H1 (cell line): ENCODE data around the gene RIOK3. TPM values are rescaled to one million over a fixed set of nuclear protein-coding genes. Genes with fewer than 3 reads are reported as not detected.
"Not testable (repeated sequence)": the region's sequence is repeated elsewhere in the genome, so short reads cannot be mapped to it uniquely, and the experiment has no call there.

Experiments
- CTCF ChIA-PET: fragments of 300-600 bp; sonication (Branson Sonifier 250); formaldehyde crosslinking; loops from one replicate; lab custom pipeline; 2021; ENCODE audit not compliant: partially characterized antibody; lab: Charles Lee
- POLR2A ChIA-PET: fragments of 300-600 bp; sonication (Branson Sonifier 250); formaldehyde crosslinking; loops from one replicate; lab custom pipeline; 2021; ENCODE audit warnings: inconsistent platforms; ENCODE audit not compliant: partially characterized antibody; lab: Charles Lee
- DNase-seq, 2 experiments: peaks; one replicate each; pipeline versions ENCODE4 v3.0.0 to v3.0.0-alpha.2; 2010 to 2022; ENCODE audit warnings: low spot score in 2 of 2, low read depth in 1 of 2, mixed read lengths in 1 of 2
- FAIRE-seq: peaks from 2 replicates; lab custom pipeline; 2011; peaks lifted over from hg19 to GRCh38; lab: Jason Lieb, UNC
- H2AFZ ChIP-seq: 2 replicates; pipeline ENCODE4 v1.8.1; 2012; ENCODE audit warnings: low read length, inconsistent platforms
- H2AK5ac ChIP-seq: 2 replicates; pipeline ENCODE4 v1.6.1; 2013; ENCODE audit warnings: low read depth, low read length
- H2BK120ac ChIP-seq: replicated peaks from 2 replicates; pipeline ENCODE3; 2013; ENCODE audit warnings: low read depth, low read length, inconsistent platforms
- H2BK12ac ChIP-seq: 2 replicates; pipeline ENCODE4 v1.6.1; 2013; ENCODE audit warnings: low read depth, low read length
- H2BK15ac ChIP-seq: 2 replicates; pipeline ENCODE4 v1.6.1; 2013; ENCODE audit warnings: low read length
- H2BK20ac ChIP-seq: 2 replicates; pipeline ENCODE4 v1.6.1; 2013; ENCODE audit warnings: low read length
- H2BK5ac ChIP-seq: 2 replicates; pipeline ENCODE4 v1.6.1; 2013; ENCODE audit warnings: low read depth, low read length
- H3K14ac ChIP-seq: 2 replicates; pipeline ENCODE4 v1.6.1; 2013; ENCODE audit warnings: inconsistent platforms; ENCODE audit not compliant: insufficient read length
- H3K18ac ChIP-seq: 2 replicates; pipeline ENCODE4 v1.6.1; 2013; ENCODE audit warnings: low read length; ENCODE audit errors: extremely low read depth
- H3K23ac ChIP-seq: 2 replicates; pipeline ENCODE4 v1.6.1; 2013; ENCODE audit warnings: inconsistent platforms; ENCODE audit not compliant: insufficient read length
- H3K23me2 ChIP-seq: 2 replicates; pipeline ENCODE4 v1.6.1; 2013; ENCODE audit warnings: low read depth, low read length
- H3K27ac ChIP-seq: 2 replicates; pipeline ENCODE4 v1.6.1; 2011; ENCODE audit warnings: low read depth, low read length, inconsistent platforms
- H3K27me3 ChIP-seq, 4 experiments: replicated peaks in 1 of 4; 1 replicate in 1 of 4; 2 replicates in 3 of 4; pipeline versions ENCODE4 v1.6.1 to v1.8.1; 2011 to 2013; ENCODE audit warnings: low read length in 3 of 4, mild to moderate bottlenecking in 3 of 4, inconsistent platforms in 2 of 4, mixed read lengths in 2 of 4, moderate library complexity in 1 of 4; ENCODE audit not compliant: control insufficient read depth in 3 of 4, insufficient read depth in 3 of 4; ENCODE audit errors: extremely low read depth in 1 of 4
- H3K36me3 ChIP-seq, 4 experiments: 2 replicates each; pipeline versions ENCODE4 v1.6.1 to v1.8.1; 2011 to 2013; ENCODE audit warnings: mild to moderate bottlenecking in 4 of 4, low read length in 3 of 4, moderate library complexity in 2 of 4, control low read depth in 1 of 4, inconsistent platforms in 1 of 4; ENCODE audit not compliant: insufficient read depth in 4 of 4, control insufficient read depth in 2 of 4
- H3K4ac ChIP-seq: replicated peaks from 2 replicates; pipeline ENCODE3; 2013; ENCODE audit warnings: low read length, low read depth, mixed read lengths, inconsistent platforms; ENCODE audit not compliant: insufficient read length
- H3K4me1 ChIP-seq, 4 experiments: replicated peaks in 1 of 4; 1 replicate in 1 of 4; 2 replicates in 3 of 4; pipeline versions ENCODE4 v1.6.1 to v1.8.1; 2011 to 2013; ENCODE audit warnings: low read length in 3 of 4, inconsistent platforms in 2 of 4, mixed read lengths in 1 of 4; ENCODE audit not compliant: insufficient read depth in 4 of 4, control insufficient read depth in 3 of 4
- H3K4me2 ChIP-seq, 2 experiments: 2 replicates each; pipeline versions ENCODE4 v1.6.1 to v1.8.1; 2011 to 2013; ENCODE audit warnings: low read depth in 2 of 2, low read length in 2 of 2, control low read depth in 1 of 2, inconsistent platforms in 1 of 2, mild to moderate bottlenecking in 1 of 2; ENCODE audit not compliant: insufficient read depth in 1 of 2
- H3K4me3 ChIP-seq, 4 experiments: fragments of 200-600, 300-600 bp in 1 of 4; sonication (generic), shearing (Covaris generic), sonication (Bioruptor Twin) in 1 of 4; 2 replicates each; pipeline versions ENCODE4 v1.5.1 to v1.8.1; 2011 to 2016; ENCODE audit warnings: low read length in 4 of 4, low read depth in 3 of 4, control low read depth in 2 of 4, inconsistent platforms in 2 of 4, mild to moderate bottlenecking in 2 of 4, mixed read lengths in 1 of 4, moderate library complexity in 1 of 4; ENCODE audit not compliant: insufficient read depth in 2 of 4; ENCODE audit errors: extremely low read depth in 1 of 4
- H3K56ac ChIP-seq: replicated peaks from 2 replicates; pipeline ENCODE3; 2013; ENCODE audit warnings: low read depth, mild to moderate bottlenecking, mixed read lengths, low read length, inconsistent platforms; ENCODE audit not compliant: insufficient read length
- H3K79me1 ChIP-seq: 2 replicates; pipeline ENCODE4 v1.6.1; 2013; ENCODE audit warnings: low read depth, low read length, control low read depth
- H3K79me2 ChIP-seq, 2 experiments: 2 replicates each; pipeline versions ENCODE4 v1.6.1 to v1.8.1; 2012 to 2013; ENCODE audit warnings: low read length in 2 of 2, mild to moderate bottlenecking in 2 of 2, inconsistent platforms in 1 of 2; ENCODE audit not compliant: insufficient read depth in 2 of 2, control insufficient read depth in 1 of 2
- H3K9ac ChIP-seq, 4 experiments: replicated peaks in 1 of 4; 1 replicate in 1 of 4; 2 replicates in 3 of 4; pipeline versions ENCODE4 v1.6.1 to v1.8.1; 2011 to 2013; ENCODE audit warnings: low read depth in 3 of 4, low read length in 3 of 4, control low read depth in 2 of 4, mild to moderate bottlenecking in 2 of 4, moderate library complexity in 2 of 4, inconsistent platforms in 1 of 4; ENCODE audit errors: extremely low read depth in 1 of 4
- H3K9me3 ChIP-seq, 2 experiments: 2 replicates each; pipeline versions ENCODE4 v1.6.1 to v1.8.1; 2012 to 2013; ENCODE audit warnings: mild to moderate bottlenecking in 2 of 2, moderate library complexity in 2 of 2, control low read depth in 1 of 2, inconsistent platforms in 1 of 2, low read depth in 1 of 2, low read length in 1 of 2, mixed read lengths in 1 of 2; ENCODE audit not compliant: insufficient read depth in 2 of 2
- H4K20me1 ChIP-seq, 2 experiments: replicated peaks in 1 of 2; 2 replicates each; pipeline versions ENCODE3 to v1.8.1; 2011 to 2013; ENCODE audit warnings: inconsistent platforms in 2 of 2, low read length in 2 of 2, mild to moderate bottlenecking in 1 of 2; ENCODE audit not compliant: insufficient read depth in 2 of 2, control insufficient read depth in 1 of 2
- H4K5ac ChIP-seq: 2 replicates; pipeline ENCODE4 v1.6.1; 2013; ENCODE audit warnings: low read length, low read depth, mixed read lengths, inconsistent platforms; ENCODE audit not compliant: insufficient read length
- H4K8ac ChIP-seq: 2 replicates; pipeline ENCODE4 v1.8.0; 2013; ENCODE audit warnings: mild to moderate bottlenecking, moderate library complexity, low read length, inconsistent platforms; ENCODE audit not compliant: insufficient read depth; ENCODE audit errors: extremely low read depth
- H4K91ac ChIP-seq: replicated peaks from 2 replicates; pipeline ENCODE3; 2013; ENCODE audit warnings: low read length, mixed read lengths, inconsistent platforms; ENCODE audit not compliant: insufficient read length
- WGBS, 2 experiments: shearing (Covaris generic) in 1 of 2; methylation state at CpG; one replicate each; pipeline versions ENCODE4 v1.1.6 to v1.1.7; 2013 to 2015; ENCODE audit warnings: low lambda C conversion rate in 2 of 2, mixed read lengths in 2 of 2, inconsistent platforms in 1 of 2, low coverage in 1 of 2, missing lambda C conversion rate in 1 of 2; ENCODE audit not compliant: insufficient replicate concordance in 2 of 2, insufficient coverage in 1 of 2, insufficient read length in 1 of 2; ENCODE audit errors: extremely low coverage in 1 of 2, missing lambda C conversion rate in 1 of 2; 5-methylcytosine and 5-hydroxymethylcytosine counted together
- polyA plus RNA-seq, 7 experiments: library from polyadenylated mRNA; depleted of rRNA in 3 of 7; stranded (reverse) in 5 of 7; unstranded in 2 of 7; fragments of >200 nt in 5 of 7; fragments of 200-250 nt in 2 of 7; gene quantifications; 1 replicate in 5 of 7; 2 replicates in 1 of 7; 4 replicates in 1 of 7; pipeline versions ENCODE4 v1.2.1 to v1.2.3, GENCODE V29; 2011 to 2013; ENCODE audit warnings: missing spikeins in 2 of 7, mixed read lengths in 2 of 7
- total RNA-seq: library from RNA; stranded (reverse); fragmentation: NEBNext Ultra II Directional; extraction: Animal tissue kit (Norgen Biotek cat#: 25700); gene quantifications from 2 replicates; pipeline ENCODE4 v1.2.1, GENCODE V29; 2021

RIOK3 gene
- total and polyA plus RNA-seq, 2 of the 8 experiments (the other 6 are each of a cell fraction or from before 2014, with no cell fraction given), result 7.5 to 24.3 TPM

- WGBS, 2 experiments, result 79% methylated on average over 3 of the region's 3 CpGs; no CpG with 5 or more reads in 1 of the 2 experiments
- not testable (repeated sequence) for DNase-seq
Observed at GRCh38 chr18:23429538-23429937, 23.5 kb upstream of the RIOK3 start.

More at GRCh38 chr18:23429538-23429937, 23.5 kb upstream of the RIOK3 start:
- H4K8ac ChIP-seq, H2AK5ac ChIP-seq, FAIRE-seq, POLR2A ChIA-PET, H3K36me3 ChIP-seq, H2BK15ac ChIP-seq, H3K23ac ChIP-seq, H3K79me2 ChIP-seq, H2BK120ac ChIP-seq, H3K4me2 ChIP-seq, H3K56ac ChIP-seq, H4K91ac ChIP-seq, H3K18ac ChIP-seq, H3K4me1 ChIP-seq, H3K23me2 ChIP-seq, H3K79me1 ChIP-seq, H3K27ac ChIP-seq, H2AFZ ChIP-seq, H3K9ac ChIP-seq, H2BK5ac ChIP-seq, H2BK20ac ChIP-seq, H3K14ac ChIP-seq, H2BK12ac ChIP-seq, H4K20me1 ChIP-seq, H3K4ac ChIP-seq, H4K5ac ChIP-seq, H3K9me3 ChIP-seq, H3K27me3 ChIP-seq, H3K4me3 ChIP-seq, CTCF ChIA-PET: not testable (repeated sequence)
